ENCODE measurements around the gene CARS2.

- TF ChIP-seq, protein P1, sequence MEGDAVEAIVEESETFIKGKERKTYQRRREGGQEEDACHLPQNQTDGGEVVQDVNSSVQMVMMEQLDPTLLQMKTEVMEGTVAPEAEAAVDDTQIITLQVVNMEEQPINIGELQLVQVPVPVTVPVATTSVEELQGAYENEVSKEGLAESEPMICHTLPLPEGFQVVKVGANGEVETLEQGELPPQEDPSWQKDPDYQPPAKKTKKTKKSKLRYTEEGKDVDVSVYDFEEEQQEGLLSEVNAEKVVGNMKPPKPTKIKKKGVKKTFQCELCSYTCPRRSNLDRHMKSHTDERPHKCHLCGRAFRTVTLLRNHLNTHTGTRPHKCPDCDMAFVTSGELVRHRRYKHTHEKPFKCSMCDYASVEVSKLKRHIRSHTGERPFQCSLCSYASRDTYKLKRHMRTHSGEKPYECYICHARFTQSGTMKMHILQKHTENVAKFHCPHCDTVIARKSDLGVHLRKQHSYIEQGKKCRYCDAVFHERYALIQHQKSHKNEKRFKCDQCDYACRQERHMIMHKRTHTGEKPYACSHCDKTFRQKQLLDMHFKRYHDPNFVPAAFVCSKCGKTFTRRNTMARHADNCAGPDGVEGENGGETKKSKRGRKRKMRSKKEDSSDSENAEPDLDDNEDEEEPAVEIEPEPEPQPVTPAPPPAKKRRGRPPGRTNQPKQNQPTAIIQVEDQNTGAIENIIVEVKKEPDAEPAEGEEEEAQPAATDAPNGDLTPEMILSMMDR (IDR thresholded peaks at IDR 0.05) = no peak
- no peak for TF ChIP-seq POLR2A (IDR thresholded peaks at IDR 0.05)
Observed at GRCh38 chr13:110628477-110628793, 77.5 kb downstream of the CARS2 start.

Measured in uterus (tissue), 2 donors.